ENCODE results near the gene EQTN.

DNA sequence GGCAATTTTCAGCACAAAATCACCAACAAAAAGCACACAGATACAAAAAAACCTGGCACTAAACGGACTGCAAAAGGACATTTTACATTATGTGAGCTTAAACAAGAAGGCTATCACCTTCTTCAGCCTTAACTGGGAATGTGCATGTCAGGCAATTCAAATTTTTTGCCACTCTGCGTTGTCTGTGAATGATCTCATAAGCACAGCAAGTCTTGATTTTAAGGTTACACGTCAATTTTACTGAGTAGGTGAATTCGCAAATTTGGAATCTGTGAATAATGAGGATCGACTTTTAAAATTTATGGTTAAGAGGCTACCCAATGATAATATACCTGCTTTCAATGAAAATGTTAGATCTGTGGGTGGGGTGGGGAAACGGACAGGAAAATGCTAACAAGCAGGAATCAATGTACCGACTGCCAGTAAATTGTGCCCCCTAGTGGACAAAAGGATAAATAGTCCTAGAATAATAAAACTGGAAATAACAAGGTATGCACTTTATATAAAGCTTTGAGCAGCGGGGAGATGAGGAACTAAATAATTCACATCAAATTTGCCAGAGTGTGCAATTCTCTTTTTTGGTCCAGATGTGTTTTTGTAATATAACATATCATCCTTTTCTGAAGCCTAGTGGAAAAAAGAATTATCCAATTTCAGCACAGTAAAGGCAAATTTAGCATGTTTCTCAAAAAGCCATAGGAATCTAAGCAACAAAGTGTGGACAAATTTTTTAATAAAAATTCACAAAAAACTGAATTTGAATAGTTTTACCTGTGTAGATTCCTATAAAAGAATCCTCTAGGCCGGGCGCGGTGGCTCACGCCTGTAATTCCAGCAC lies 20.5 kb downstream of the EQTN start:
- TF ChIP-seq, protein P1, sequence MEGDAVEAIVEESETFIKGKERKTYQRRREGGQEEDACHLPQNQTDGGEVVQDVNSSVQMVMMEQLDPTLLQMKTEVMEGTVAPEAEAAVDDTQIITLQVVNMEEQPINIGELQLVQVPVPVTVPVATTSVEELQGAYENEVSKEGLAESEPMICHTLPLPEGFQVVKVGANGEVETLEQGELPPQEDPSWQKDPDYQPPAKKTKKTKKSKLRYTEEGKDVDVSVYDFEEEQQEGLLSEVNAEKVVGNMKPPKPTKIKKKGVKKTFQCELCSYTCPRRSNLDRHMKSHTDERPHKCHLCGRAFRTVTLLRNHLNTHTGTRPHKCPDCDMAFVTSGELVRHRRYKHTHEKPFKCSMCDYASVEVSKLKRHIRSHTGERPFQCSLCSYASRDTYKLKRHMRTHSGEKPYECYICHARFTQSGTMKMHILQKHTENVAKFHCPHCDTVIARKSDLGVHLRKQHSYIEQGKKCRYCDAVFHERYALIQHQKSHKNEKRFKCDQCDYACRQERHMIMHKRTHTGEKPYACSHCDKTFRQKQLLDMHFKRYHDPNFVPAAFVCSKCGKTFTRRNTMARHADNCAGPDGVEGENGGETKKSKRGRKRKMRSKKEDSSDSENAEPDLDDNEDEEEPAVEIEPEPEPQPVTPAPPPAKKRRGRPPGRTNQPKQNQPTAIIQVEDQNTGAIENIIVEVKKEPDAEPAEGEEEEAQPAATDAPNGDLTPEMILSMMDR (conservative IDR thresholded peaks at IDR 0.05), result peak; percentile 86
- TF ChIP-seq ZFX (IDR thresholded peaks at IDR 0.05), result no peak

Data from C4-2B (cell line).